Measurements from ENCODE around the gene ANKFN1.

The ANKFN1 gene

DNA sequence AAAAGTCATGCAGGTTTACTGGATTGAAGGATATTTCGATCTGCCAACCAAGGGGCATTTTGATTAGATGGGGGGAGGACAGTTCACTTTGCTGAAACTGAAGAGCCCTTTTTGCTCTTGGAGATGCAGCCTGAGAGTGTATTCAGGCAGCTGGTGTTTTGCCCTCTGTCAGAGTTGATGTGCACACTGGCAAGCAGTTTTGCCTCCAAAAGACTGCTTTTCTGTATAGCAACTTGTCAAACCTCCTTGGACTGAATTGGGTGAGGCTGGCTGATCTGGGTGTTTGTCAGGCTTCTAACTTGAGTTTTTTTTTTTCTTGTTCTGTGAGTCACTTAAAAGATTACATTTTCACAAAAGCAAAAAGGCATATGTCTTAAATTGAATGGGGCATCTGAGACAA is 22.6 kb upstream of the ANKFN1 start:
- Mint-ChIP-seq H3K27me3 (peaks cover under 1% of the 10 kb centered on the region), H3K4me3 (no peak overlapping the region), H3K36me3 (no peaks in the 10 kb centered on the region), H3K4me1 (no peaks in the 10 kb centered on the region), H3K9me3 (no peaks in the 10 kb centered on the region), H3K27ac (no peak overlapping the region)

DNA sequence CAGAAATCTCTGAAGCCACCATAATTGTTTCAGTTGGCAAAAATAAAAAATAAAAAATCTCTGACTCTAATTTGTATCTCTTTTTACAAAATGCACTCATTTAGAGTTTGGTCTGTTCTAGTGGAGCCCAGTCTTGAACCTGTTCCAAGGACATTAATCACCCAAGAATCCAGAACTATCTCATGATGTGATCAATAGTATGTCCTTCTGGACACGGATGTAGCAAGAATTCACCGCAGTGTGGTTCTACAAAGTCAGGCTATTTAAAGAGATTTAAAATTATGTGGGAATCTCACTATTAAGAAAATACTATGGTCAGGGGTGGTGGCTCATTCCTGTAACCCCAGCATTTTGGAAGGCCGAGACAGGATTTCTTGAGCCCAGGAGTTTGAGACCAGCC is 21.8 kb upstream of the ANKFN1 start:
- no peaks in the 10 kb centered on the region for H3K4me1 Mint-ChIP-seq
- no peaks in the 10 kb centered on the region for H3K36me3 Mint-ChIP-seq
- peaks cover 3% of the 10 kb centered on the region for H3K27me3 Mint-ChIP-seq
- H3K9me3 Mint-ChIP-seq = no peaks in the 10 kb centered on the region
- no peak overlapping the region for H3K4me3 Mint-ChIP-seq
- H3K27ac Mint-ChIP-seq = no peak overlapping the region

DNA sequence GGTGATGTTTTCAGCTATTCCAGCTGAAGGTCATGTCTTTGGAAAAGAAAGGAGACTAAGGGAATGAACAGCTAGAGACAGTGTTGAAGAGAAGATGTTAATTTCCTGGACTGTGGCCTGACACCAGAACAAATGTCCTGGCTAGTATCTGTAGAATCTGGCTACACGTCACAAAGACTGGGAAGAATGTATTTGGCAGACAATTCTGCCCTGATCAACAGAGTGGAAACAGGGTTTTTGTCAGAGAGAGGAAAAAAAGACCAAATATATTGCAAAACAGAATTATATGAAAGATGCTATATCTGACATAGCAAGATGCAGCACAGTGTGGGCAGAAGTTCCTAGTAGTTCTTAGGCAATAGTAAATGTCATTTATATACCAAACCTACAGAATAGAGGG is 17.0 kb upstream of the ANKFN1 start:
- Mint-ChIP-seq H3K27ac (no peak overlapping the region), H3K9me3 (no peaks in the 10 kb centered on the region), H3K4me1 (no peaks in the 10 kb centered on the region), H3K36me3 (no peaks in the 10 kb centered on the region), H3K27me3 (peaks cover 5% of the 10 kb centered on the region), H3K4me3 (no peak overlapping the region)

DNA sequence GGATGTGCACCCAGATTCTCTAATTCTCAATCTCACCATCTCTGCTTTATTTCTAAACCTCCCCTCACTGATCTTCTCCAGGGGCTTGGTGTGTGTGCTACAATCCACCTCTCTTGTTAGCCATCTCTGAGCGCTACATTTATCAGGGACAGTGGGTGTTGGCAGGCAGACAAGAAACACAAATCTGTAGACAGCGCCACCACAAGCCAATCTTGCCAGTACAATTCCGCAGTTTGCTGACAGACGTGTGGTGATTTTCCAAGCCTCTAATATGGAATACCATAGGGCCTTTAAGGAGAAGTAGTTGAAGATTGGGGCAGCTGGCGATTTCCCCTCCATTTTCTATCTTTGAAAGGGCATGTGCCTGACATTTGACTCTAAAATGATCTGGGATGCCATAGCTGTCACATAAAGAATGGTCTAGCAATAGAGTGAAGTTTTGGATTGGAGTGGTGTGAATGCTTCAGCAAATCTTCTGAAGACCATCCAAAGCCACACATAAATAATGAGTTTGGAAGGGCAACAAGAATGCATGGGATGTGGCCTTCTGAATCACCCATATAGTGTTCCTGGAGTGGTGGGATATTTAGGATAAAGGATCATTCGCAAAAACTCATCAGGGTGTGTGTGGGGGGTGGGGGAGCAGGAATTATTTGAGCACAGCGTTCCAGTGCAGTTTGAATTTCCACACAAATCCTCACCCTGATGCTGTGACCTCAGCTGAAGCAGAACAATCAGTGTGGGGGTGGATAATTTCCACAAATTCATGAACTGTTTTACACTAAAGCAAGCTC is 12.0 kb upstream of the ANKFN1 start:
- Mint-ChIP-seq H3K9me3 (no peaks in the 10 kb centered on the region), H3K27ac (no peak overlapping the region), H3K4me3 (no peak overlapping the region), H3K27me3 (peaks cover 9% of the 10 kb centered on the region), H3K36me3 (no peaks in the 10 kb centered on the region), H3K4me1 (no peaks in the 10 kb centered on the region)

DNA sequence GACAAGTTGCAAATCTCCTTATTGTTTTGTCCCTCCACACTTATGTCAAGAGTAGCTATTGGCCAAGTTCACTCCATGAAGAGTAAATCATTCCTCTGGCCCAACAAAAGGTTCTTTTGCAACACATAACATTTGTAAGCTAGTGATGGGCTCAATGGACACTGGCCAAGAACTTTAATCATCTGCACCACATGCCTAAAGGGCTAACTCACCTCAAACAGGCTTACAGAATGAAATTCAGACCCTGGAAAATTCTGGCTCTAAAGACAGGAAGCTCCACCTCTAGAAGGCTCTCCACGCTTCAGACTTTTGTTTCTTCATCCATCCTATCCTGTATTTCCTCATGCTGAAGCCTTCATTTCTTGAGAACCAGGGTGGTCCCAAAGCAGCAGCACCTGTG is 10.9 kb upstream of the ANKFN1 start:
- no peaks in the 10 kb centered on the region for H3K4me1 Mint-ChIP-seq
- no peak overlapping the region for H3K4me3 Mint-ChIP-seq
- H3K27ac Mint-ChIP-seq = no peak overlapping the region
- H3K27me3 Mint-ChIP-seq = peaks cover 8% of the 10 kb centered on the region
- no peaks in the 10 kb centered on the region for H3K9me3 Mint-ChIP-seq
- no peaks in the 10 kb centered on the region for H3K36me3 Mint-ChIP-seq

DNA sequence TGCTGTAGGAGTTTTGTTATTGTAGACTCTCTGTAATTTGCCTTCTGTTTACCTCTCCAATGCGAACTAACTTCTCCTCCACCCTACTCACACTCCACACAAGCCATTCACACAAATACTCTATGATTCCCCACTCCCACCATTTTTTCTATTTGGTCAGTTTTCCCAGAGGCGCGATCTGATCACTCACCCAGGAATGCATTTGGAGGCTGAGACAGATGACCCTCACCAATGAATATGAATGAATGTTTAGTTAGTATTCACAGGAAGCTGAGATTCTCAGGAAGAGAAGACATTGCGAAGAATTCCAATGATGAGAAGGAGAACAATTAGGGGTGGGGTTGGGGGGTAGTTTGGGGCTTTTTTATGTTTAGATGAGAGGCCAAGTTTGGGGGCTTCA is 10.5 kb upstream of the ANKFN1 start:
- Mint-ChIP-seq H3K36me3 (no peaks in the 10 kb centered on the region), H3K27ac (no peak overlapping the region), H3K27me3 (peaks cover 8% of the 10 kb centered on the region), H3K4me3 (no peak overlapping the region), H3K9me3 (no peaks in the 10 kb centered on the region), H3K4me1 (no peaks in the 10 kb centered on the region)

DNA sequence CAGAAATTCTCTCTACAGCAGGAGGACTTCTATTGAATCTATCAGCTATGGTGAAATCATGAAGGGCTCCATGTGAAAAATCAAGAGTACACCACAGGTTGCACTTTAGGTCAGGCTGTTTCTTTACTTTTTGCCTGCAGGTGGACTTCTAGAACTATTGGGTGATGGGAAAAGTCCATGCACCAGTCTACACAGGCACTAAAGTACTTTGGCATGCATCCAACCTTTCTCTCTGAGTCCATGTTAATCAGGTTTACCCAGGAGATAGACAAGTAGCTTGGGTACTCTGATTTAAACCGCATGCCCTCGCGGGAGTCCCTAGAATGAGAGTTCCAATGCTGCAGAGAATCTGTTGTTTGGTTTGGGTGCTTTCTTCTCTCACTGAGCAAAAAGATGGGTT is 9.1 kb upstream of the ANKFN1 start:
- no peaks in the 10 kb centered on the region for H3K36me3 Mint-ChIP-seq
- H3K9me3 Mint-ChIP-seq = no peaks in the 10 kb centered on the region
- H3K4me3 Mint-ChIP-seq = no peak overlapping the region
- H3K4me1 Mint-ChIP-seq = no peaks in the 10 kb centered on the region
- peaks cover 11% of the 10 kb centered on the region for H3K27me3 Mint-ChIP-seq
- no peak overlapping the region for H3K27ac Mint-ChIP-seq

DNA sequence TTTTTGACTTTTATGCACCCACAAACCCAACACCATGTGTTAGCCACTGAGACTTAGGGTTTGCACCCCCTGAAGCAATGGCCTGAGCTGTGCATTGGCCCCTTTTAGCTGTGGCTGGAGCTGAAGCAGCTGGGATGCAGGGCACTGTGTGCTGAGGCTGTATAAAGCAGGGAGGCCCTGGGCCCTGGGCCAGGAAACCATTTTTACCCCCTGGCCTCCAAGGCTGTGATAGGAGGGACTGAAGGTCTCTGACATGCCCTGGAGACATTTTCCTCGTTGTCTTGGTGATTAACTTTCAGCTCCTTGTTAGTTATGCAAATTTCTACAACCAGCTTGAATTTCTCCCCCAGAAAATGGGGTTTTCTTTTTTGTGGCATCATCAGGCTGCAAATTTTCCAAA is 6.7 kb upstream of the ANKFN1 start:
- Mint-ChIP-seq H3K9me3 (no peaks in the 10 kb centered on the region), H3K27ac (no peak overlapping the region), H3K4me3 (no peak overlapping the region), H3K27me3 (peaks cover 9% of the 10 kb centered on the region), H3K36me3 (no peaks in the 10 kb centered on the region), H3K4me1 (no peaks in the 10 kb centered on the region)

DNA sequence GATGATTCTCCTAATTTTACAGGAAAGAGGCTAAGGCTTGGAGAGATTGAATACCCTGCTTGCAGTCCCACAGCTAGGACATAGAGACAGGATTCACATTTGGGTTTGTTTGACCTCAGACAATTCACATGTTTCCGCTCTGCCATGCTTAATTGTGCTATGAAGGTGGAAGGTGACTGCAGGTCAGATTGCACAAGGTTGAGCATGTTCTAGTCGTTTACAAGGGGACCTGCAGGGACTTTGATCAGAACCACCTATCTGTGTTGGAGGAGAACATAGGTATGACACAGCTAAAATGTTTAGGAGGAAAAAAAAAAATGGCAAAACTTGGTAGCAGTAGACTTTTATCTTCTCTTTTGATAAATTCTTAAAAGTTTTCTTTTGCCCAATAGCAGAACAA is 4.9 kb upstream of the ANKFN1 start:
- no peak overlapping the region for H3K4me3 Mint-ChIP-seq
- no peak overlapping the region for H3K27ac Mint-ChIP-seq
- no peaks in the 10 kb centered on the region for H3K4me1 Mint-ChIP-seq
- H3K9me3 Mint-ChIP-seq = no peaks in the 10 kb centered on the region
- no peaks in the 10 kb centered on the region for H3K36me3 Mint-ChIP-seq
- H3K27me3 Mint-ChIP-seq = peaks cover 7% of the 10 kb centered on the region

DNA sequence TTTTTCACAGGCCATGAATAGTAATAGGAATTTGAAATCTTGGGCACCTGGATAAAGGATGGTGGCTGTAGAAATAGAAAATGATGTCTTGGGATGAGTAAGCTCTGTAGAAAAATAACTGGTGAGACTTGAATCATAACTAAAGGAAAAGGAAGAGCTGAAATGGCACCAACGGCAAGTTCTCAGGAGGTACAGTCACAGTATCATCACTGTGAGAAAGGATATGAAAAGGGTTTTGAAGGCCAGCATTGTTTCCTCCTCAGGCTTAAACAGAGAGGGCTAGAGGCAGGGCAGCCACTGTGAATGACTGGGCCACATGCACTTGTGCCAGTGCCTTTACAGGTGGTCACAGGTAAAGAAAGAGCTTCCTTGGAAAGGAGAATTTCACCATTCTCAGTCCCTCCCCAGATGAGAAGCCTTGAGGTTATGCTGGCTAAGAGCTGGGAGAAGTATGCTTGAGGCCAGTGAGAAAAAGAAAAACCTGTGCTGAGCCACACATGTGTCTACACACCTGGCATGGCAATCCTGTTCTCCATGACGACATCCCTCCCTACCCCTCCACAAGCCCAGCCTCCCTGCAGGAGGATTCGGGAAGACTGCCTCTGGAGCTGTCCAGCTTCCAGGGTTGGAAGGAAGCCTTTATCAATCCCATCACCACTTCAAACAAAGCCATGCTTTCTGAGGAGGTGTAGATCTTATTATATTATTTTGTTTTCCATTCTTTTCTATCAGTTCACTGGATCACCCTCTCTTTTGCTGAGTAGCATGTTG is 3.8 kb upstream of the ANKFN1 start:
- H3K27ac Mint-ChIP-seq = no peak overlapping the region
- no peaks in the 10 kb centered on the region for H3K9me3 Mint-ChIP-seq
- H3K4me1 Mint-ChIP-seq = no peaks in the 10 kb centered on the region
- H3K36me3 Mint-ChIP-seq = no peaks in the 10 kb centered on the region
- H3K4me3 Mint-ChIP-seq = no peak overlapping the region
- H3K27me3 Mint-ChIP-seq = peaks cover 4% of the 10 kb centered on the region

DNA sequence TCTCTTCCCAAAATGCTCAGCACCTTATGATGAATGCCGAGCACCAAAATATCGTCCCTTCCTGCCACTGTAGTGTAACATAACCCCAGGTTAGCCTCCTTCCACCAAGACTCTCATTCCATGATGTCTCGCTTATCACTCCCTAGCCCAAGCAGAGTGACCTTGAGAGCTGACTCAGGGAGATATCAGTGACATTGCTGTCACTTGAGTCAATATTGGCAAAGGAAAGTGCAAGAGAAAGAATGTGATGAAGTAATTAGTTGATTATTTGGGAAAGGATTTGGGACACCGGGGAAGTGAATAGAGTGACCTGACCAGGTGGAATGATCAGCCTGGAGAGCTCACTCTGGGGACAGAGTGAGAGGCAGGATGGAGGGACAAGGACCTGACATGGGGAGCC is 2.6 kb upstream of the ANKFN1 start:
- Mint-ChIP-seq H3K9me3 (no peaks in the 10 kb centered on the region), H3K36me3 (no peaks in the 10 kb centered on the region), H3K27ac (no peak overlapping the region), H3K4me3 (no peak overlapping the region), H3K4me1 (no peaks in the 10 kb centered on the region), H3K27me3 (peaks cover 4% of the 10 kb centered on the region)

DNA sequence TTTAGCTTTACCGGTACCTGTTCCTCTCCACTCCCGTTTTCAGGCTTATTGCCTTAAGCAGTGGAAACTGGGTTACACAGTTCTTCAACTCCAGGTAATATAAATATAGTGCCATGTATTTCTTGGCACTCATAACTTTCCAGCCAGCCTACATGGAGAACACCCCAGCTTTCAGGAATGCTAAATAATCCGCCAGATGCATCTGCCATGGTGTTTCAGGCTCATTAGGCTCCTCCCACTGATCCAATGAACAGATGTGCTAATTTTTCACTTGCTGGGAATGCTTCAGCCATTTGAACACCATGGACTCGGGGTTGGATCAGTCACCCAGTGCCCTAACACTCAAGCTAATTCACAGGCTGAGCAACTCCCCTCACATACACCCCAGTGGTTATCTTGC is 4.6 kb downstream of the ANKFN1 start:
- Mint-ChIP-seq H3K4me1 (no peaks in the 10 kb centered on the region), H3K27ac (no peak overlapping the region), H3K36me3 (no peaks in the 10 kb centered on the region), H3K9me3 (no peaks in the 10 kb centered on the region), H3K4me3 (no peak overlapping the region), H3K27me3 (peaks cover 6% of the 10 kb centered on the region)

DNA sequence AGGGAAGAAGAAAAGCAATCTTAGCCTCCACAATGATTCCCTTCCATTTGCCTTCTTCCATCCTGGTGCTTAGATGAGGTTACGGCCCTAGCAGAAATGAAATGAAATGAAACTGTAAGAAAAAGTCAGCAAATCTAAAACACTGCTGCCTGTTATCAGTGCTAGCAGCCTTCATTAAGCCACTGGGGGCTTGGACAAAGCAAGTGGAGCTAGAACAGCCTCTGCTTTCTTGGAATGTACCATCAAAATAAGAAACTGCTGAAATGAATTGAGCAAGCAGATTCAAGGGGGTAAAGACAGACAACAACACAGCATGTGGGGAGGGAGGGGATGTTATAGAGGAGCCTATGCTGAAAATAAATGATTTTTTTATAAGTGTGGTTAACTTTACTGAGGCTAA is 5.1 kb downstream of the ANKFN1 start:
- no peak overlapping the region for H3K27ac Mint-ChIP-seq

DNA sequence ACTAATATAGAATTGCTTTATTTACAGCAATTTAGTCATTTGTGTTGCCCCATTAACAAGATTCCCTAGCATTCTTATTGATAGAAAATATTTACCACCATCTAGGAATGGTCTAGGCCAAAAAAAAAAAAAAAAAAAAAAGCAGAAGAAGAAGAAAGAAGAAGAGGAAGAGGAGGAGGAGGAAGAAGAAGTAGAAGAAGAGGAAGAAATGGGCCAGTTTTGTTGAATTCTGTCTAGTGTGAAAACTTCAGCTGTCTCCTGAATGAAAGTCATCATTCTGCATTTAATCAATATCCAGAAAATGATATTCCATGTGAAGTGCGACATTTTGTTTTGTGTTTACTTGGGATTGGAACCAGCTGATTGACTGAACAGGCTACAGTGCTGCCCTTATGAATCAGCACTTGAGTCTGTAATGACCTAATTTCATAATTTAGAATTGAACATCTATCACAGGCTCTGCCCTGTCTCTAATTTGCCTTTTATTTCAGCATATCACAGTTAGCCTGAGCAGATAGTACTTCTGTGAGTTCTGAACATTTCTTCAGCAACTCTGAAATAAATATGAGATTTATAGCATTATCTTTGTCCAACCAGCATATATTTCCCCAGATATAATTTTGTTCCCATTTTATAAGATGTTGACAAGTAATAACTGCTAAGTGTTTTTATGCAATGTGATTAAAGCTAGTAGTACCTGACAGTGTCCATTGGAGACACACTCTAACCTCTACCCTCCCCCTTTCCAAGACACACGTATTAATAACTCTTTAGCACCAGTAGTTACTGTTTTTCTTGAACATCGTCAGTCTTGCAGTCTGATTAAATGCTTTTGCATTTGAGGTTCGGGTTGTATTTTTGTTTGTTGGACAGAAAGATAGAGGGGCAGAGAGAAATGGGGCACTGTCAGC is 5.9 kb downstream of the ANKFN1 start:
- no peaks in the 10 kb centered on the region for H3K9me3 Mint-ChIP-seq
- H3K36me3 Mint-ChIP-seq = no peaks in the 10 kb centered on the region
- peaks cover 4% of the 10 kb centered on the region for H3K27me3 Mint-ChIP-seq
- H3K4me3 Mint-ChIP-seq = no peak overlapping the region
- peak overlapping the region; percentile 15 for H3K27ac Mint-ChIP-seq
- H3K4me1 Mint-ChIP-seq = no peaks in the 10 kb centered on the region

More for the DNA sequence above, 5.1 kb downstream of the ANKFN1 start:
- Mint-ChIP-seq H3K9me3 (no peaks in the 10 kb centered on the region), H3K4me1 (no peaks in the 10 kb centered on the region), H3K4me3 (no peak overlapping the region), H3K36me3 (no peaks in the 10 kb centered on the region), H3K27me3 (peaks cover 4% of the 10 kb centered on the region)

DNA sequence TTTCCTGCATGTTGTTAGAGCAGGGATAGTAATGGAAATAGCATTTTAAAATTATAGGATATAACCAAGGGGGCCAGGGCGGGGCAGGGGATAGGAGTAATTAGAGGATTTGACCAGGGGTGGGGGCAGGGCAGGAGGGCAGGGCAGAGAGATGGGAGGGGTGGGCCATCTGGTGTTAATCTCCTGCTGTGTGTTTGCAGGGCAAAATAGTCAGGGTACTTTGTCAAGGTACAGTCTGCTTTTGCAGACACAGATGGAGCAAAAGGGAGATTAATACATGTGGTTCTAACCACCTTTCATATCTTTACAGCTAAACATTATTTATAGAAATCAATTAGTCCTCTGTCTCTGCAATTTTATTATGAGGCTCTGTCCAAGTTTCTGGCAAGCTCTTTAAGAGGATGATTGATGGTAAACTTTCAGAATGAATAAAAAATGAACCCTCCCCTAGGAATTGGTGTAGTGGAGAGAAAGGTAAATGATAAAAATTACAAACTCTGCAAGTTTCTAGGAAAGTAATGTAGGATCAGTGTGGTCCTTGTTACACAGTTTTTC is 6.6 kb downstream of the ANKFN1 start:
- H3K4me3 Mint-ChIP-seq = no peak overlapping the region
- H3K27me3 Mint-ChIP-seq = peaks cover 4% of the 10 kb centered on the region
- H3K36me3 Mint-ChIP-seq = no peaks in the 10 kb centered on the region
- H3K4me1 Mint-ChIP-seq = no peaks in the 10 kb centered on the region
- H3K9me3 Mint-ChIP-seq = no peaks in the 10 kb centered on the region
- peak overlapping the region; percentile 15 for H3K27ac Mint-ChIP-seq

Measured in activated naive CD4-positive, alpha-beta T cell treated with anti-CD3 and anti-CD28 coated beads, Interleukin-2, amount 50 U/mL, for 24 hours (primary cell).